GM19452 (cell line): ENCODE measurements around the gene KCNK6.

ENCODE experiments used
- ATAC-seq: cut with Tn5 transposase; IDR thresholded peaks from one replicate; pipeline ENCODE4 v1.9.1; 2021; ENCODE audit not compliant: unreplicated experiment

The KCNK6 gene

GRCh38 chr19:38319421-38320258 lies at the start of gene KCNK6:
Gene KCNK6, plus strand, starts transcription at chr19:38319845. Its CDS starts 106 bp downstream, at chr19:38319951.
- ATAC-seq = no peak

- ATAC-seq = no peak
These were observed 49.0 kb upstream of the KCNK6 start for GRCh38 chr19:38270587-38271167.

GRCh38 chr19:38273499-38273898 lies 46.1 kb upstream of the KCNK6 start:
- no peak for ATAC-seq

- ATAC-seq = no peak
These were observed 44.9 kb upstream of the KCNK6 start for GRCh38 chr19:38274739-38275138.

GRCh38 chr19:38276942-38277517 lies 42.6 kb upstream of the KCNK6 start:
- no peak for ATAC-seq

- no peak for ATAC-seq
These were observed 42.1 kb upstream of the KCNK6 start for GRCh38 chr19:38277549-38277948.

- no peak for ATAC-seq
These were observed 41.5 kb upstream of the KCNK6 start for GRCh38 chr19:38277969-38278680.

GRCh38 chr19:38278751-38279150 lies 40.9 kb upstream of the KCNK6 start:
- no peak for ATAC-seq

GRCh38 chr19:38280030-38280921 lies 39.4 kb upstream of the KCNK6 start:
- no peak for ATAC-seq

- no peak for ATAC-seq
These were observed 37.7 kb upstream of the KCNK6 start for GRCh38 chr19:38281811-38282566.

- no peak for ATAC-seq
These were observed 36.4 kb upstream of the KCNK6 start for GRCh38 chr19:38283271-38283670.

- no peak for ATAC-seq
These were observed 35.2 kb upstream of the KCNK6 start for GRCh38 chr19:38284422-38284821.

- no peak for ATAC-seq
These were observed 34.1 kb upstream of the KCNK6 start for GRCh38 chr19:38285567-38285966.

- ATAC-seq = no peak
These were observed 32.0 kb upstream of the KCNK6 start for GRCh38 chr19:38287604-38288003.

GRCh38 chr19:38288123-38288855 lies 31.4 kb upstream of the KCNK6 start:
- ATAC-seq = no peak

- ATAC-seq = no peak
These were observed 29.7 kb upstream of the KCNK6 start for GRCh38 chr19:38289955-38290354.

- ATAC-seq = no peak
These were observed 29.0 kb upstream of the KCNK6 start for GRCh38 chr19:38290631-38291147.

- ATAC-seq = no peak
These were observed 27.8 kb upstream of the KCNK6 start for GRCh38 chr19:38291855-38292254.

GRCh38 chr19:38293281-38293680 lies 26.4 kb upstream of the KCNK6 start:
- ATAC-seq = no peak
